ENCODE measurements around the gene KDM6A.
"Not testable (repeated sequence)": the region's sequence is repeated elsewhere in the genome, so short reads cannot be mapped to it uniquely, and the experiment has no call there.

Gene KDM6A

DNA sequence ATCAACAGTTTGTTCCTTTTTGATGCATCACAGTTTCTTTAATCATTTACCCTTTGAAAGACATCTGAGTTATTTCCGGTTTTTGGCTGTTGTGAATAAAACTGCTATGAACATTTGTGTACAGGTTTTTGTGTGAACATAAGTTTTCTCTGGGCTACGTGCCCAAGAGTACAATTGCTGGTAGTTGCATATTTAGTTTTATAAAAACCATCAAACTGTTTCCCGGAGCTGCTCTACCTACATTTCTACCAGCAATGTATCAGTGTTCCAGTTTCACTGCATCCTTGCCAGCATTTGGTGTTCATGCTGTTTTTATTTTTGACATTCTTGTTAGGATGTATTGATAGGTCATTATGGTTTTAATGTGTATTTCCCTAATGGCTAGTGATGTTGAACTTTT, 17.3 kb downstream of the KDM6A start:
- no peak for DNase-seq

DNA sequence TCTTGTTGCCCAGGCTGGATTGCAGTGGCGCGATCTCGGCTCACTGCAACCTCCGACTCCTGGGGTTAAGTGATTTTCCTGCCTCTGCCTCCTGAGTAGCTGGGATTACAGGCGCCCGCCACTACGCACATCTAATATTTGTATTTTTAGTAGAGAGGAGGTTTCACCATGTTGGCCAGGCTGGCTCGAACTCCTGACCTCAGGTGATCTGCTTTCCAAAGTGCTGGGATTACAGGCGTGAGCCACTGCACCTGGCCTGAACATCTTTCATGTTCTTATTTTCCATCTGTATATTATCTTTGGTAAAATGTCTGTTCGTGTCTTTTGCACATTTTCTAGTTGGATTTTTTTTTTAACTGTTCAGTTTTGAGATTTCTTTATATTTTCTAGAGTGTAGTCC, 17.7 kb downstream of the KDM6A start:
- DNase-seq: not testable (repeated sequence)

GRCh38 chrX:44891642-44892041, 18.7 kb downstream of the KDM6A start:
- DNase-seq: no peak

DNA sequence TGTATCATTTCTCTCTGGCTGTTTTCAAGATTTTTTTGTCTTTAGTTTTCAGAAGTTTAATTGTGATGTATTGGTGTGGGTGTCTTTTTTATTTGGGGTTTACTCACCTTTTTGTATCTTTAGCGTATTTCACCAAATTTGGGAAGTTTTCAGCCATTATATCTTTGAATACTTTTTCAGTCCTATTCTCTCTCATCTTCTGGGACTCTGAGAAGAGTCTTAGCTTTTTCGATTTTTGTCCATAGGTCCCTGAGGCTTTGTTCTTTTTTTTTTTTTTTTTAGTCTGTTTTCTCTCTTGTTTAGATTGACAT, 23.8 kb downstream of the KDM6A start:
- DNase-seq: no peak

- DNase-seq: no peak
Observed at GRCh38 chrX:44897539-44897938, 24.6 kb downstream of the KDM6A start.

DNA sequence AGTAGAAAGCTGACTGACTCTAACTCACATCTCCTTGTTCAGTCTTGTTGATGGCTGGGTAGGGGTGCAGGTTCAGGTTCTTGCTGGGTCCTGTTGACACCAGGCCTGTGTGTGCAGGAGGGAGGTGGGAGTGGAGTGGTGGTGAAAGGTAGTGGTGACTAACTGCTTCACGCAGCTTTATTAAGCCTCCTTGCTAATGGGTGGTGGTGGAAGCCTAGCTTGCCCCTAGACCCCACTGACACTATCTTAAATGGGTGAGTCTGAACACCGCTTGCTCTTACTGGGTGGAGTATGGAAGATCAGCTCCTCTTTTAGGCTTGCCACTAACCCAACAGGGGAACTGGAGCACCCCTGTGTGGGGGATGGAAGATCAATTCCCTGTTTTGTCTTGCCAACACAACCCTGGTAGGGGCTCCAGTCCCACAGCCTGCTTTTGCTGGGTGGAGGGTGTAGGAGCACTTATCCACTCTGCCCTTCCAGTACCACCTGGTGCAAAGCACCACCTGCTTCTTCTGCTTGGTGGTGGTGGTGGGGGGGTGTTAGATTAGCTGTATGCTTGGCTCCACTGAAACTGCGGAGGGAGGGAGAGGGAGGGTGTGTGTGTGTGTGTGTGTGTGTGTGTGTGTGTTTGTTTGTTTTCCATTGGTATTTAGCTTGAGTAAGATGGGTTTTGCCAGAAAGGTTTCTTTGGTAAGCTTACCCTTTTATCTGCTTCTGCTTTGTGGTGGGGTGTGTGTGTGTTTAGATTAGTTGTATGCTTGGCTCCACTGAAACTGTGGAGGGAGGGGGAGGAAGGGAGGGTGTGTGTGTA, 25.6 kb downstream of the KDM6A start:
- DNase-seq: no peak

GRCh38 chrX:44899946-44900345, 27.0 kb downstream of the KDM6A start:
- no peak for DNase-seq

- DNase-seq: no peak
Observed at GRCh38 chrX:44903107-44903506, 30.1 kb downstream of the KDM6A start.

- DNase-seq: no peak
Observed at GRCh38 chrX:44903830-44904530, 31.0 kb downstream of the KDM6A start.

- no peak for DNase-seq
Observed at GRCh38 chrX:44904542-44905115, 31.6 kb downstream of the KDM6A start.

GRCh38 chrX:44906041-44906440, 33.1 kb downstream of the KDM6A start:
- no peak for DNase-seq

DNA sequence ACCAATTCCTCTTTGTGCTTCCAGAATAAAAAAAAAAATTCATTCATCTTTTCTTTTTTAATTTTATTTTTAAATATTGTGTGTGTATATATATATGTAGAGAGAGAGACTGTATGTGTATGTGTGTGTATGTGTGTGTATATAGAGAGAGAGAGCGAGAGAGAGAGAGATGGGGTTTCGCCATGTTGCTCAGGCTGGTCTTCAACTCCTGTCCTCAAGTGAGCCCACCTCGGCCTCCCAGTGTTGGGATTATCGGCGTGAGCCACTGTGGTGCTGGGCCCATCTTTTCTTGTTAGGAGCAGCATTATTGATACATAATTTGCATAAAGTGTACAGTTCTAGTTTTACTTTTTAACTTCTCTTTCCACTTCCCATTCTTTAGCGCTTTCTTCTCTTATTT, 33.6 kb downstream of the KDM6A start:
- DNase-seq: no peak

GRCh38 chrX:44908153-44908552, 35.2 kb downstream of the KDM6A start:
- no peak for DNase-seq

GRCh38 chrX:44908827-44909226, 35.8 kb downstream of the KDM6A start:
- DNase-seq: no peak

DNA sequence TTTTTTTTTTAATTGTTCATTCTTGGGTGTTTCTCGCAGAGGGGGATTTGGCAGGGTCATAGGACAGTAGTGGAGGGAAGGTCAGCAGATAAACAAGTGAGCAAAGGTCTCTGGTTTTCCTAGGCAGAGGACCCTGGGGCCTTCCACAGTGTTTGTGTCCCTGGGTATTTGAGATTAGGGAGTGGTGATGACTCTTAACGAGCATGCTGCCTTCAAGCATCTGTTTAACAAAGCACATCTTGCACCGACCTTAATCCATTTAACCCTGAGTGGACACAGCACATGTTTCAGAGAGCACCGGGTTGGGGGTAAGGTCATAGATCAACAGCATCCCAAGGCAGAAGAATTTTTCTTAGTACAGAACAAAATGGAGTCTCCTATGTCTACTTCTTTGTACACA, 37.5 kb downstream of the KDM6A start:
- not testable (repeated sequence) for DNase-seq

GRCh38 chrX:44911074-44911600, 38.1 kb downstream of the KDM6A start:
- DNase-seq: not testable (repeated sequence)

DNA sequence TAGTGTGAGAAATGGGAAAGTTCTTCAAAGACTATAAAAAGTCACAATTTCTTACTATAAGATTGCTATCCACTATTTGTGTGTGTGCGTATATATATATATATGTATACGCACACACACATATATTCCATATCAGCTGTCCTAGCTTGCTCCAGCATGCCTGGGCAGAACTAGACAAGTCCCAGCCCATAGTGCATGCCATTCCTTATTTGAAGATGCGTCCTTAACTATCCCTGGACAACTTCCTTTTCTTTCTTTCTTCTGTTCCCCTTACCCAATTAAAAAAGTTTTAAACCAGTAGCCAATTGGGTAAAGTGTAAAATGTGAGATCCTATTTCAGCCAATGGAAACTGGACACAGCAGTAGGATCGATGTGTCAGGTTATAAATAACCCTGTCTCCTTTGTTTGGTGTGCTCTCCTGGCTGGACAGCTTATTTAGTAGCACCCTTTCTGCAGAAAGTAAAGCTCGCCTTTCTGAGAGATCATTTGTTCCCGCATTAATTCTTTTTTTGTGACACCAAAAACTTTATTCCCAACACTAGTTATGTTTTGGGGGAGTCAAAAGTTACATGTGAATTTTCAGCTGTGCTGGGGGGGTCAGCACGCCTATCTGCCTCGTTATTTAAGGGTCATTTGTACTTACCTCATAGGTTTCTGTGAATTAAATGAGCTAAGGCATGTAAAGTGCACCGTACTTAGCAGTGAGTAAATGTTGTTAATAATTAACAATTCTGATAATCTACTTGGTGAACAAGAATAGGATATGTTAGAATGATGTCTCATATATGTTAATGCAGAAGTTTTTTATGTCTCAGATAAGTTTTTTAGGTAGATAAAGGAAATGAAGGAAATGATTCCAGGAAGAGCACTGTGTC, 40.9 kb downstream of the KDM6A start:
- no peak for DNase-seq

- DNase-seq: no peak
Observed at GRCh38 chrX:44914532-44915198, 41.7 kb downstream of the KDM6A start.

DNA sequence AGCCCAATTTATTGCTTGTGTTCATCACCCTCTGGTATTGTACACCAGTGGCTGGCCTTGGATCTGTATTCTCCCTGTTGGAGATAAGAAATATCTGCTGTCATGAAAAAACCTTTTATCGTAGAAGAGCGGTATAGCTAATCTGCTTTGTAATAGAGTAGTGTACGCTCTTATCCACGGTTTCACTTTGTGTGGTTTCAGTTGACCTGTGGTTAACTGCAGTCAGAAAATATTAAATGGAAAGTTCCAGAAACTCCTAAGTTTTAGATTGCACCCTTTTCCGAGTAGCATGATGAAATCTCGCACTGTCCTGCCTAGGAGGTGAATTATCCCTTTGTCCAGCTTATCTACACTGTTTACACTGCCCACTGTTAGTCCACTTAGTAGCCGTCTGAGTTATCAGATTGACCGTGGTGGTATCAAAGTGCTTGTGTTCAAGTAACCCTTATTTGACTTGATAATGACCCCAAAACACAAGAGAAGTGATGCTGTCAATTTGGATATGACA, 42.4 kb downstream of the KDM6A start:
- DNase-seq: no peak

DNA sequence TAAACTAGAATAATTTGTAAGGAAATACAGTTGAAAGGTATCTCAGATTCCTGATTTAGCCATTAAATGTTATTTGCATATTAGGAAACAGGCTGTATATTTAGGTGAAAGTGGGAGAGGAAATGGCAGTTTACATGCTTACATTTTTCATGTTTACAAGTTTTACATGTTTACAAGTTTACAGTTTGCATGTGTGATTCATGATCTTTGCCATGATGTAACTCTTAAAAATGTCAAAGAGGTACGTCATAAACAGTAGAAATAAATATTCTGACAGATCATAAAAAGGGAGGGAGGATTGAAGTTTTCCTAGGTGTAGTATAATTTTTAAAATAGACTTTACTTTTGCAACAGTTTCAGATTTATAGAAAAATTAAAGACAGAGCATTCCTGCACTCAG, 45.7 kb downstream of the KDM6A start:
- no peak for DNase-seq

GRCh38 chrX:44922980-44923379, 50.0 kb downstream of the KDM6A start:
- no peak for DNase-seq

DNA sequence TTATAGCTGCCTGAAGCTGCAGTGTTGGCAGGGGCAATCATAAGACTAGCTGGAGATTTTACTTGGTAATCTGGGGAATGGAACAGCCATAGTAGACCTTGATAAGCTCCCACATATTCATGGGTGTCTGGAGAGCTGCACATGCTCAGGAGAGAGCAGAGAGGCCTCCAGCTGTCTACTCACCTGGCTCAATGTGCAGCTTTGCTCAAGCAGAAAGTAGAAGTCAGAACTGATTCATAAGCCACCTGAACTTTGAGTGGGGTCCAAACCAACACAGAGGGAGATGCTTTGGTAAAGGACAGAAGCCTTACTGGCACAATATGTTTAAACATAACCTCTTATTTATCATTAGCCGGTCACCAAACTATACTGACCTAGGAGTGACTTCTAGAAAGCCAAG, 54.4 kb downstream of the KDM6A start:
- no peak for DNase-seq

Data from NCI-H524 treated with DMSO at 0.1 percent for 48 hours (cell line).